Fibroblast of lung (primary cell): ENCODE data around the gene WWP2. TPM values are rescaled to one million over a fixed set of nuclear protein-coding genes. Genes with fewer than 3 reads are reported as not detected.
"Not testable (repeated sequence)": the region's sequence is repeated elsewhere in the genome, so short reads cannot be mapped to it uniquely, and the experiment has no call there.

Source experiments
- DNase-seq, 2 donors: peaks; one replicate each; pipeline versions ENCODE4 v3.0.0 to v3.0.0-alpha.2; 2010; ENCODE audit warnings: low read depth in 2 of 2
- H2AFZ ChIP-seq: 2 replicates; pipeline ENCODE4 v1.5.1; 2012; ENCODE audit warnings: low read length, control low read depth, inconsistent platforms
- H3K27ac ChIP-seq: 2 replicates; pipeline ENCODE4 v1.5.1; 2011; ENCODE audit warnings: low read length, control low read depth; ENCODE audit not compliant: insufficient read depth
- H3K27me3 ChIP-seq: 2 replicates; pipeline ENCODE4 v1.5.1; 2011; ENCODE audit warnings: mild to moderate bottlenecking, low read length; ENCODE audit not compliant: control insufficient read depth, insufficient read depth
- H3K36me3 ChIP-seq: 2 replicates; pipeline ENCODE4 v1.5.1; 2011; ENCODE audit warnings: low read length; ENCODE audit not compliant: control insufficient read depth, insufficient read depth
- H3K4me1 ChIP-seq: 2 replicates; pipeline ENCODE4 v1.5.1; 2011; ENCODE audit warnings: low read length; ENCODE audit not compliant: control insufficient read depth, insufficient read depth; ENCODE audit errors: extremely low read depth
- H3K4me2 ChIP-seq: 2 replicates; pipeline ENCODE4 v1.5.1; 2011; ENCODE audit warnings: low read length, control low read depth; ENCODE audit not compliant: insufficient read depth; ENCODE audit errors: extremely low read depth
- H3K4me3 ChIP-seq, 4 experiments: fragments of 200-600 bp in 1 of 4; sonication (generic) in 1 of 4; replicated peaks in 1 of 4; 2 replicates each; pipeline ENCODE4 v1.5.1; 2011 to 2016; ENCODE audit warnings: low read length in 4 of 4, low read depth in 3 of 4, mild to moderate bottlenecking in 3 of 4, control low read depth in 2 of 4, inconsistent platforms in 1 of 4, mixed read lengths in 1 of 4; ENCODE audit not compliant: insufficient read depth in 1 of 4; ENCODE audit errors: control extremely low read depth in 1 of 4
- H3K79me2 ChIP-seq: 2 replicates; pipeline ENCODE4 v1.5.1; 2012; ENCODE audit warnings: mild to moderate bottlenecking, low read length, inconsistent platforms; ENCODE audit not compliant: control insufficient read depth, insufficient read depth
- H3K9ac ChIP-seq: 2 replicates; pipeline ENCODE4 v1.5.1; 2011; ENCODE audit warnings: mild to moderate bottlenecking, low read length, control low read depth; ENCODE audit not compliant: insufficient read depth
- H3K9me3 ChIP-seq: 2 replicates; pipeline ENCODE4 v1.5.1; 2012; ENCODE audit warnings: low read depth, low read length; ENCODE audit not compliant: control insufficient read depth, insufficient read depth
- H4K20me1 ChIP-seq: 2 replicates; pipeline ENCODE4 v1.5.1; 2011; ENCODE audit warnings: low read length; ENCODE audit not compliant: control insufficient read depth, insufficient read depth; ENCODE audit errors: extremely low read depth
- EZH2 ChIP-seq: IDR thresholded peaks from 2 replicates; pipeline ENCODE4 v1.5.1; 2012; ENCODE audit warnings: low read length, control low read depth, mild to moderate bottlenecking; ENCODE audit errors: missing control alignments
- polyA plus RNA-seq, 2 donors: library from polyadenylated mRNA; depleted of rRNA in 1 of 2; stranded (reverse) in 1 of 2; unstranded in 1 of 2; fragments of >200 nt; gene quantifications; 2 replicates each; pipeline ENCODE4 v1.2.1, GENCODE V29; 2011 to 2012; ENCODE audit warnings: missing spikeins in 1 of 2
- total RNA-seq: library from RNA; depleted of rRNA; stranded (reverse); fragments of >200 nt; gene quantifications from 2 replicates; pipeline ENCODE4 v1.2.1, GENCODE V29; 2014
- TF ChIP-seq, protein P1 (sequence below), 2 donors: IDR thresholded peaks in 1 of 2; conservative IDR thresholded peaks in 1 of 2; 1 replicate in 1 of 2; 2 replicates in 1 of 2; pipeline ENCODE4 v1.5.1; 2011 to 2012; ENCODE audit warnings: low read length in 2 of 2, control low read depth in 1 of 2, inconsistent platforms in 1 of 2, low read depth in 1 of 2, mild to moderate bottlenecking in 1 of 2

WWP2 gene
- total and polyA plus RNA-seq, 2 donors (not counting 1 experiment from before 2014, with no cell fraction given) = 16.3 to 28.5 TPM

DNA sequence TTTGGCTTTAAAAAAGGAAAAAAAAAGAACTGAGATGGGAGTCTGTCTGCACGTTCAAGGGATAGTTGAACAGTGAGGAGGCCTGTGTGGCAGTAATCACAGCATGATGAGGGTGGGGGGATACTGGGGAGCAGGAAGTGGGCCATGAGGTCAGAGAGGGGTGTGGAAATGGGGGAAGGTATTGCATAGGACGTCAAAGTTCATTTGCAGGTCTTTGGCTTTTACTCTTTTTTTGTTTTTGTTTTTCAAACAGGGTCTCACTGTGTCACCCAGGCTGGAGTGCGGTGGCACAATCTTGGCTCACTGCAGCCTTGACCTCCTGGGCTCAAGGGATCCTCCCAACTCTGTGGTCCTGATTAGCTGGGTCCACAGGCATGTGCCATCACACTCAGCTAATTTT is 19.0 kb downstream of the WWP2 start:
- H3K4me3 ChIP-seq = no peak overlapping the region
- TF ChIP-seq, protein P1, sequence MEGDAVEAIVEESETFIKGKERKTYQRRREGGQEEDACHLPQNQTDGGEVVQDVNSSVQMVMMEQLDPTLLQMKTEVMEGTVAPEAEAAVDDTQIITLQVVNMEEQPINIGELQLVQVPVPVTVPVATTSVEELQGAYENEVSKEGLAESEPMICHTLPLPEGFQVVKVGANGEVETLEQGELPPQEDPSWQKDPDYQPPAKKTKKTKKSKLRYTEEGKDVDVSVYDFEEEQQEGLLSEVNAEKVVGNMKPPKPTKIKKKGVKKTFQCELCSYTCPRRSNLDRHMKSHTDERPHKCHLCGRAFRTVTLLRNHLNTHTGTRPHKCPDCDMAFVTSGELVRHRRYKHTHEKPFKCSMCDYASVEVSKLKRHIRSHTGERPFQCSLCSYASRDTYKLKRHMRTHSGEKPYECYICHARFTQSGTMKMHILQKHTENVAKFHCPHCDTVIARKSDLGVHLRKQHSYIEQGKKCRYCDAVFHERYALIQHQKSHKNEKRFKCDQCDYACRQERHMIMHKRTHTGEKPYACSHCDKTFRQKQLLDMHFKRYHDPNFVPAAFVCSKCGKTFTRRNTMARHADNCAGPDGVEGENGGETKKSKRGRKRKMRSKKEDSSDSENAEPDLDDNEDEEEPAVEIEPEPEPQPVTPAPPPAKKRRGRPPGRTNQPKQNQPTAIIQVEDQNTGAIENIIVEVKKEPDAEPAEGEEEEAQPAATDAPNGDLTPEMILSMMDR (conservative IDR thresholded peaks at IDR 0.05 in 1 of 2, IDR thresholded peaks at IDR 0.05 in 1 of 2; ENCODE audit: low read depth in 1 of 2, low read length in 2 of 2) = no peak
- TF ChIP-seq EZH2 = no peak
- no peak overlapping the region for H3K27ac ChIP-seq
- H4K20me1 ChIP-seq = no peaks in the 10 kb centered on the region
- H3K9ac ChIP-seq = no peak overlapping the region
- H3K9me3 ChIP-seq = no peaks in the 10 kb centered on the region
- no peaks in the 10 kb centered on the region for H3K27me3 ChIP-seq
- peaks cover 2% of the 10 kb centered on the region for H3K36me3 ChIP-seq
- H3K4me2 ChIP-seq = no peak overlapping the region
- no peak overlapping the region for H2AFZ ChIP-seq
- H3K79me2 ChIP-seq = no peaks in the 10 kb centered on the region
- DNase-seq = no peak
- no peaks in the 10 kb centered on the region for H3K4me1 ChIP-seq

DNA sequence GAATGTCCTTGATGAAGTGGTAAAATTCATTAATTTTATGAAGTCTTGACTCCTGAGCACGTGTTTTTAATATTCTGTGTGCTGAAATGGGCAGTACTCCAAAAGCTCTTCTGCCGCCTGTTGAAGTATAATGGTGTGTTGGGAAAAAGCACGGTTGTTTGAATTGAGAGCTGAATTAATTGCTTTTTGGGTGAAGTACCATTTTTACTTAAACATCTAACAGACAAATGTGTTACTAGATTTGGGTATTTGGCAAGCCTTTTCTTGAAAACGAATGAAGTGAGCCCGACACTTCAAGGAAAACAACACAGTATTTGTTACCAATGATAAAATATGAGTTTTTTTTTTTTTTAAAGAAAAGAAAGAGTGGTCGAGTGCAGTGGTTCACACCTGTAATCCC is 22.5 kb downstream of the WWP2 start:
- Histone ChIP-seq H2AFZ (no peak overlapping the region), H3K4me2 (no peak overlapping the region), H3K36me3 (peaks cover 2% of the 10 kb centered on the region), H3K9me3 (no peaks in the 10 kb centered on the region), H3K4me1 (no peaks in the 10 kb centered on the region), H3K27ac (no peak overlapping the region), H3K9ac (no peak overlapping the region), H3K4me3 (no peak overlapping the region), H4K20me1 (no peaks in the 10 kb centered on the region), H3K79me2 (no peaks in the 10 kb centered on the region), H3K27me3 (no peaks in the 10 kb centered on the region)
- no peak for DNase-seq
- TF ChIP-seq, protein P1 (conservative IDR thresholded peaks at IDR 0.05 in 1 of 2, IDR thresholded peaks at IDR 0.05 in 1 of 2; ENCODE audit: low read depth in 1 of 2, low read length in 2 of 2) = no peak
- no peak for TF ChIP-seq EZH2

DNA sequence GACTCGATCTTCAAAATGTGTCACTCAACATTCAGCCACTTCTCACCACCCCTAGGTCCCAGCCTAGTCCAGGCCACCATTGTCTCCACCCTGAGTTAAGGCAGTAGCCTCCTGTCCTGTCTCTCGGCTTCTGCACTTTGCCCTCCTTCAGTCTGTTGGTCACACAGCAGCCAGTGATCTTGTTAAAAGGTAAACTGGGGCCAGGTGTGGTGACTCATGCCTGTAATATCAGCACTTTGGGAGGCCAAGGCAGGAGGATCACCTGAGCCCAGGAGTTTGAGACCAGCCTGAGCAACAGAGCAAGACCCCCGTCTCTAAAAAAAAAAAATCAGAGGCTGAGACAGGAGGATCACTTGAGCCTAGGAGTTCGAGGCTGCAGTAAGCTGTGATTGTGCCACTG is 25.8 kb downstream of the WWP2 start:
- no peaks in the 10 kb centered on the region for H3K27me3 ChIP-seq
- no peaks in the 10 kb centered on the region for H3K4me1 ChIP-seq
- TF ChIP-seq, protein P1 (conservative IDR thresholded peaks at IDR 0.05 in 1 of 2, IDR thresholded peaks at IDR 0.05 in 1 of 2; ENCODE audit: low read depth in 1 of 2, low read length in 2 of 2) = no peak
- no peak for TF ChIP-seq EZH2
- H3K9ac ChIP-seq = no peak overlapping the region
- H3K9me3 ChIP-seq = no peaks in the 10 kb centered on the region
- DNase-seq = no peak
- H3K36me3 ChIP-seq = peaks cover 2% of the 10 kb centered on the region
- no peaks in the 10 kb centered on the region for H4K20me1 ChIP-seq
- H3K4me3 ChIP-seq = no peak overlapping the region
- no peaks in the 10 kb centered on the region for H3K79me2 ChIP-seq
- H3K27ac ChIP-seq = no peak overlapping the region
- no peak overlapping the region for H2AFZ ChIP-seq
- no peak overlapping the region for H3K4me2 ChIP-seq

DNA sequence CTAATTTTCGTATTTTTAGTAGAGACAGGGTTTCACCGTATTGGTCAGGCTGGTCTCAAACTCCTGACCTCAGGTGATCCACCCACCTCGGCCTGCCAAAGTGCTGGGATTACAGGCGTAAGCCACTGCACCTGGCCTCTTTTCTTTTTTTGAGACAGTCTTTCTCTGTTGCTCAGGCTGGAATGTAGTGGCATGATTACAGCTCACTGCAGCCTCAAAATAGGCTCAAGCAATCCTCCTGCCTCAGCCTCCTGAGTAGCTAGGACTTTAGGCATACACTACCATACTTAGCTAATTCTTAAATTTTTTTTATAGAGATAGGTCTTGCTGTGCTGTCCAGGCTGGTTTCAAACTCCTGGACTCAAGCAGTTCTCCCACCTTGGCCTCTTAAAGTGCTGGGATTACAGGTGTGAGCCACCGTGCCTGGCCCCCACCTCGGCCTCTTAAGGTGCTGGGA is 29.3 kb downstream of the WWP2 start:
- not testable (repeated sequence) for H2AFZ ChIP-seq, H3K27me3 ChIP-seq, DNase-seq, H3K4me3 ChIP-seq, H3K9me3 ChIP-seq, H3K79me2 ChIP-seq, H3K9ac ChIP-seq, H3K4me1 ChIP-seq, H3K4me2 ChIP-seq, H3K36me3 ChIP-seq, H4K20me1 ChIP-seq, H3K27ac ChIP-seq
